ENCODE results near the gene PCDH9.
"Not testable (repeated sequence)": the region's sequence is repeated elsewhere in the genome, so short reads cannot be mapped to it uniquely, and the experiment has no call there.

PCDH9 gene

GRCh38 chr13:67122251-67122650 lies 107.9 kb downstream of the PCDH9 start:
- no peak for DNase-seq

GRCh38 chr13:67120872-67121531 lies 109.1 kb downstream of the PCDH9 start:
- no peak for DNase-seq

- DNase-seq = no peak
Observed at GRCh38 chr13:67119481-67119894, 110.6 kb downstream of the PCDH9 start.

DNA sequence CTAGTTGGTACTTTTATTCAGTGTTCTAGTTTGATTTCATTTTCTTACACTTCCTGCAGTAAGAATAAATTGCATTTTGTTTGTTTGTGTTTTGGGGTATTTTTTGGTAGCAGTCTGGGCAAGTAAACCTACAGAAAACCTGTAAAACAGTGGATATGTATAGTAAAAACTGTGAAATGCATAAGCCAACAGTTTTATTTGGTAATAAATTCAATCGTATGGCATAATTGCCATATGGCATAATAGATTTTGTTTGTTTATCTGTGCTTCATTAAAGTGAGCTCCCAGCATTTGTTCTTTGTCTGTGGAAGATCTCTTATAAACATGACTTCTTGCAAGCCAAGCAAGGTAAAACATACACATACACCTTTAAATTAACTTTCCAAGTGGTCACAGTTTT lies 111.9 kb downstream of the PCDH9 start:
- DNase-seq = no peak

GRCh38 chr13:67117010-67117550 lies 113.1 kb downstream of the PCDH9 start:
- no peak for DNase-seq

DNA sequence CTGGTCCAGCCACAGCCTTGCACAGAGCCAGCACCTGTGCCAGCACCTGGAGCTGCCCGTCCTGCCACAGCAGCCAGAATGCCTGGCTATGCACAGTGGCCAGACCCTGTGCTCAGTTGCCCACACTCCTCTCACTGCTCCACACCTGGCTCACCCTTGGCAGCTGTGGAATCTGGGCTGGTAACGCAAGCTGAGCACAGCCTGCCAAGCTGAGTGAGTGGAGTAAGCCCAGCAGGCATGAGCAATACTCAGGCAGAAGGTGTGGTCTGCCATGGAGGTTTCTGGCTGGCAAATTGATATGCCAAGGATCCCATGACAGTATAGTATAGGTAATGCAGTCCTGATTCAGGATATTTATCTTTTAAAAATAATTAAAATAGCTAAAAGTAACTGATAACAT lies 122.2 kb downstream of the PCDH9 start:
- no peak for DNase-seq

GRCh38 chr13:67106502-67107057 lies 123.6 kb downstream of the PCDH9 start:
- DNase-seq = no peak

GRCh38 chr13:67101730-67102467 lies 128.2 kb downstream of the PCDH9 start:
- no peak for DNase-seq

DNA sequence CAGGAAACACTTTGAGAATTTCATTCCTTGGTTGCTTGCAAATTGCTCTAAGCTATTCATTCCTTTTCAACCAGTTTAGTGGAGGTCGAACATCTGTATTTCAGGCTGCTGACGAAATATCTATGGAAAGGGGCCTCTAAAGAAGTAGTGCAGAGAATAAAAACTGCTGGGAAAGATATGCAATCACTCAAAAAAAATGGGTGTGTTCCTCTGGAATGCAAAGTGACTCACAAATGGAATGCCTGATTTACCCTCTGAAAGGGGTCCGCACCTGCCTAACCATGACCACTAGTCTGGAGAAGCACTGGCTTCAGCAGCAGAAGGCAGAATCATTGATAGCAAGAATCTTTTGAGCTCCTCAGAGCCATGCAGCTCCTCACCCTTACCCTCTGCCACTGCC lies 129.4 kb downstream of the PCDH9 start:
- DNase-seq = no peak

DNA sequence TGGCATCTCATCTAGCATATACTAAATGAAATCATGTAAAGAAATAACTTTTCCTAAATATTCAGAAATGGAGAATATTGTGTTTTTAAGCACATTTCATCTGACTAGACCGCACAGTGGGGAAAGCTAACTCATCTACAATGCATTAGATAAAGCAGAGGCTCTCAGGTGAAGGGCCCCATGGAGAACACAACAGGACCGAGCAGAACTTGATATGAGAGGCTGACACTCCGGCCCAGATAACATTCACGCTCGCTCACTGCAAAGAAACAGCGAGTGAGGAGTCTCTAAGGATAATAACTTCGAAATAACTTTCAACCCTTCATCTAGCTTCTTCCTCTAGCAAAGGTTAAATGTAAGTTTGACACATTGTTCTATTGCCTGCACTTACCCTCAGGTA lies 130.6 kb downstream of the PCDH9 start:
- DNase-seq = no peak

GRCh38 chr13:67097892-67098452 lies 132.2 kb downstream of the PCDH9 start:
- no peak for DNase-seq

DNA sequence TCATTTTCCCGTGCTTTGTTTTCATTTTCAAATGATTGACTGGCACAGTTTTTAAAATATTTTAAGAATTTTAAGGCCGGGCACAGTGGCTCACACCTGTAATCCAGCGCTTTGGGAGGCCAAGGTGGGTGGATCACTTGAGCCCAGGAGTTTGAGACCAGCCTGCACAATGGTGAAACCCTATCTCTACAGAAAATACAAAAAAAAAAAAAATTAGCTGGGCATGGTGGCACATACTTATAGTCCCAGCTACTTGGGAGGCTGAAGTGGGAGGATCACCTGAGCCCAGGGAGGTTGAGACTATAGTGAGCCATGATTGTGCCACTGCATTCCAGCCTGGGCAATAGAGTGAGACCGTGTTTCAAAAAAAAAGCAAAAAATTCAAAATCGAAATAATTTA lies 133.2 kb downstream of the PCDH9 start:
- DNase-seq = not testable (repeated sequence)

- DNase-seq = no peak
Observed at GRCh38 chr13:67096418-67096817, 133.7 kb downstream of the PCDH9 start.

DNA sequence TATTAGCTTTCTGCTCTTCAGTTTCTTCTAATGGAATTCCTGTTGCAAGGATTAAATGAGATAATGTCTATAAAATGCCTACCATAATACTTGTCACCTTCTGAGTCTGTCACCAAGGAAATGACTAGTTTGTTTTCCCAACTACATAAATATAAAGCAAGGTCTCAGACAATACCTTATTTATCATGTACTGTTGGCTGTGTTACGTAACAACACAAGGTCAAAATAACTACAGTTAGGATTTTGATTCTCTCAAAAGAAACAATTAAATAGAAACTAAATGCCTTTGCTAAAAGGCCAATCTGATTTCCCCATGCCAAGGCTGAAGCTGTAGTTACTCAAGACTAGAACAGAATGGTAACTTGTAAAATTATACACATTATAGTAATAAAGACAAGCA lies 134.5 kb downstream of the PCDH9 start:
- no peak for DNase-seq

DNA sequence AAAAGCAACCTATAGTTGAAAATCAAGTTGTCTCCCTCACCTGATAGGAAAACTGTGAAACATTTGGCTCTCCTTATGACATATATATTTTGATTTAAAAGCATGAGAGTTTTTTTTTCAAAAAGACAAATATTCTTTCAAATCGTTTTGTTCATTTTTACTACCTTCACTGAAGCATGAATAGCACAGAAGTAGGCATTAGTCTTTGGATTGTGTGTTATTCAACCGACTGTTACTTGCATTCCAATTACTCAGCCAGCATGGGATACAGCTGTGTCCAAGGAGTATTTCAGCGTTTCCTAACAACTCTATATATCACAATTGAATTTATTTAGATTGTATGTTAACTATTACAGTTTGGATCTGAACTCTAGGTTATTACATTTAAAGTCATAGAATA lies 135.2 kb downstream of the PCDH9 start:
- no peak for DNase-seq

DNA sequence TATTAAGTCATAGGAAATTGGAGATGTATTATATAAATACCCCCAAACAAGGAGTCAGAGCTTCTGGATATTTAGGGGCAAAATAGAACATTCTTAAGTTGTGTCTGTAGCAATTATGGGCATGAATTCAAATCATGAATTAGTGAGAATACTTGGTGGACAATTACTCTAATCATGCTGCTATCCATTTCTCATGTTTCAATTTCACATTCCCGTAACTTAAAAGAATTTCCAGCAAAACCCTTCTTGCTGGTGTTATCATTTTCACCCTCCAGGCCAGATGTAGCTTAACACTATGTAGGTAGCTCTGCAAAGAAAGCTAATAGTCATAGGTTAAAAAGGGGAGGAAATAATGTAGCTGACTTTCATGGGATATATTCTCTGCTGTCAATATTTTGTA lies 136.1 kb downstream of the PCDH9 start:
- DNase-seq = no peak

DNA sequence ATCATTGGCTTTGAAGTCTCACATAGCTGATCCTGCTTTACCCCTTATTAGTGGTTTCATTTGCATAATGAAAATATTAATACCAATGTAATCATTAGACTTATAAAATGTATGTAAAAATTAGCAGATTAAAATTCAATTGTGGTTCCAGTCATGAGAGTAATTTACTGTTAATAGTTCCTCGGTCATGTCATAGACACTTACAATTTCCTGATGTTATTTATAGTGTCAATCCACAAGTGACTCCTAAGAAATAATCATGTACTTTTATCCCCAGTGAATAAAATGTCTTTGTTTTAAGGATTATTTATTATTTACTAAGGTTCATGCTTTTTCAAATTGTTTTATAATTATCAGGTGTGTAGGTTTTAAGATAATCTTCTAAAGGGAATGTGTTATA lies 138.5 kb downstream of the PCDH9 start:
- DNase-seq = no peak

DNA sequence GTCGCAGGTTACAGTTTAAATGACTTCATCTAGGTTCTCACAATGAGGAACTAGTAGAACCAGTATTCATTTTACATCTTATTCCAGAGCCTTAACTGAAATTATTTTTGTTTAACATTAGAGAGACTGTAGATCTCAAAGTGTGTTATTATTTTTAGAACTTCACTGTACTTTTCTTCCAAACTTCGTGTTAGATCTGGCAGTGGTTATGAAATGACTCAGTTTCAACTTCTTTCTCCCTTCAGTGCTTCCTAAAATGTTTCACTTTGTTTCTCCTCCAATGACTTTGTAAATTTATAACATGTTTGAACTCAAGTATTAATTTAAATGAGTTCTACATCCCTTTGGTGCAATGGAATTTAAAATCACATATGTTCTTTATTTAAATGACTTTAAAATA lies 139.3 kb downstream of the PCDH9 start:
- no peak for DNase-seq

DNA sequence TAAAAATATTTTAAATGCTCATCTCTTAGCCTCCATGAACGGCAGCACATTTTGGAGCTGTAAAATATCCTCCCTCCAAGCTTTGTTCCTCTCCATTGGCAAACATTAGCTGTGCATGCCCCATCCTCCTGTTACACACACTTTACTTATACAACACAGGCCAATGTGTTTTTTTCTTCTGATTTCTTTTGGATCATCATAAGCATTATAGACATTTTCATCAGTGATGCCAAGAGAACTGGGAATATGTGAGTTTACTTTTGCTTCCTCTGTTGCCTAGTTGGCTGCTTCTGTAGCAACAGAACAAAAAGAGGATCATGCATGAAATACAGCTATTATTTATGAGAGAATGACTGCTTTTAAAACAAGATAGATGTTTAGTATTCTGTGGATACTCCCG lies 142.6 kb downstream of the PCDH9 start:
- DNase-seq = no peak

GRCh38 chr13:67086260-67086659 lies 143.9 kb downstream of the PCDH9 start:
- no peak for DNase-seq

DNA sequence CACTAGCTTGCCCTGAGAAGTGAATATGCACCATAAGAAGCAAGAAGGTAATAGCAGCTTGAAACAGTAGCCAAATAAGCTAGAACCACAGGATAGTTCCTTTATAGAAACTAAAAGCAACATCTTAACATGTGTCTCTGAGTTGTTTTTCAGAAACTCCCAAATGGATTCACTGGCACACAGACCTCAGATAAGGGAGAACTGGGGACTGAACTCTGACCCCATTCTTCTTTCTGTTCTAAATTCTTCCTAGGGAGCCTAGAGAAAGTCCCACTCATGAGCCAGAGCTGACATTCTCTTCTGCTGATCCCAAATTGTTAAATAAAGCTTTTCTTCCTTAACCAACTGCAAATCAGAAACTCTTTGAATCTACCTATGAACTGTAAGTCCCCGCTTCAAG lies 146.1 kb downstream of the PCDH9 start:
- DNase-seq = no peak

- no peak for DNase-seq
Observed at GRCh38 chr13:67083519-67083918, 146.6 kb downstream of the PCDH9 start.

GRCh38 chr13:67080351-67080750 lies 149.8 kb downstream of the PCDH9 start:
- DNase-seq = no peak

DNA sequence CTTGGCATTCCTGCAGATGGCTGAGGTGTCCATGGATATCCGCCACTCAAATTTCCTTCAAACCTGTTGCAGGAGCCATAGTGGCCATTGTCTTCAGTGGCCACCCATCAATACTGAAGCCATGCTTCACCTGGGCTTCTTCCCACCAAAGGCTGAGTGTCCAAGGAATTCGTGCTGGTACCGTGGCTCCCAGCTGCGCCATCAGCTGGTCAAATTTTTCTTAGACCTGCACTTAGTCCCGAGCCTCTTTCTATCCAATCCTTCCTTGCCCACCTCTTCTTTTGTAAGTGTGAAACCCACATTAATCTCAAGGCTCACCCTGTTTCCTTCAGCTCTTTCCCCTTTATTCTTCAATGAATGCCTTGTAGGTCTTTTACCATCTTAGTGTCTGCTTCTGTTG lies 152.1 kb downstream of the PCDH9 start:
- DNase-seq = no peak

All from NCI-H510A (cell line).